ENCODE data around the gene DNAI7. TPM values are rescaled to one million over a fixed set of nuclear protein-coding genes. Genes with fewer than 3 reads are reported as not detected.

DNAI7 gene
- total and polyA plus RNA-seq, 4 donors: 0.07 to 0.17 (median 0.14) TPM; not detected in 1

GRCh38 chr12:25213338-25213737, 18.4 kb upstream of the DNAI7 start:
- no peaks in the 10 kb centered on the region for H3K27me3 ChIP-seq (ENCODE audit: control insufficient read depth in 4 of 4, insufficient read depth in 4 of 4, low read length in 3 of 4)
- no peak for DNase-seq (ENCODE audit: low spot score)
- peaks cover 0 to 16% (median 4%) of the 10 kb centered on the region in 4 donors for H3K4me1 ChIP-seq (ENCODE audit: control insufficient read depth in 4 of 4, insufficient read depth in 4 of 4, low read length in 3 of 4)
- H3K9me3 ChIP-seq (ENCODE audit: control insufficient read depth in 4 of 4, low read length in 3 of 4): no peaks in the 10 kb centered on the region
- no peak overlapping the region for H3K27ac ChIP-seq (ENCODE audit: low read depth in 1 of 2, low read length in 2 of 2)
- 97% methylated on average over 1 of the region's 1 CpG for WGBS
- H3K36me3 ChIP-seq (ENCODE audit: control insufficient read depth in 4 of 4, insufficient read depth in 3 of 4, low read depth in 1 of 4, low read length in 3 of 4): peaks cover 0 to 5% (median 1%) of the 10 kb centered on the region in 4 donors
- H3K4me3 ChIP-seq (ENCODE audit: low read depth in 1 of 3, low read length in 3 of 3): no peak overlapping the region
- no peak for TF ChIP-seq GABPA (IDR thresholded peaks at IDR 0.05 in 1 of 2, conservative IDR thresholded peaks at IDR 0.05 in 1 of 2)
- no peak for TF ChIP-seq YY1 (IDR thresholded peaks at IDR 0.05)
- TF ChIP-seq RAD21 (IDR thresholded peaks at IDR 0.05): no peak
- no peak for TF ChIP-seq TAF1 (conservative IDR thresholded peaks at IDR 0.05)
- no peak for TF ChIP-seq EGR1 (IDR thresholded peaks at IDR 0.05; ENCODE audit: low read depth in 2 of 2)
- no peak overlapping the region for H3K9ac ChIP-seq (ENCODE audit: low read depth in 1 of 2, low read length in 2 of 2)

- WGBS: 43% methylated on average over 1 of the region's 1 CpG
- Histone ChIP-seq H3K9me3 (ENCODE audit: control insufficient read depth in 4 of 4, low read length in 3 of 4) (no peaks in the 10 kb centered on the region), H3K9ac (ENCODE audit: low read depth in 1 of 2, low read length in 2 of 2) (no peak overlapping the region), H3K27ac (ENCODE audit: low read depth in 1 of 2, low read length in 2 of 2) (peak overlapping the region in 1 of 2 donors; percentile 29), H3K36me3 (ENCODE audit: control insufficient read depth in 4 of 4, insufficient read depth in 3 of 4, low read depth in 1 of 4, low read length in 3 of 4) (peaks cover 0 to 18% (median 2%) of the 10 kb centered on the region in 4 donors), H3K4me3 (ENCODE audit: low read depth in 1 of 3, low read length in 3 of 3) (no peak overlapping the region), H3K27me3 (ENCODE audit: control insufficient read depth in 4 of 4, insufficient read depth in 4 of 4, low read length in 3 of 4) (no peaks in the 10 kb centered on the region), H3K4me1 (ENCODE audit: control insufficient read depth in 4 of 4, insufficient read depth in 4 of 4, low read length in 3 of 4) (peaks cover 1 to 18% (median 9%) of the 10 kb centered on the region in 4 donors)
- TF ChIP-seq REST (IDR thresholded peaks at IDR 0.05) (peak; percentile 67), HNF4A (conservative IDR thresholded peaks at IDR 0.05) (peak; percentile 99), FOXA2 (IDR thresholded peaks at IDR 0.05) (no peak), JUND (IDR thresholded peaks at IDR 0.05) (peak; percentile 61 to 73), RXRA (IDR thresholded peaks at IDR 0.05) (peak; percentile 77 to 78), NR2F2 (IDR thresholded peaks at IDR 0.05) (peak; percentile 69), YY1 (IDR thresholded peaks at IDR 0.05) (peak; percentile 82), FOXA1 (IDR thresholded peaks at IDR 0.05) (no peak), GABPA (IDR thresholded peaks at IDR 0.05 in 1 of 2, conservative IDR thresholded peaks at IDR 0.05 in 1 of 2) (no peak), EGR1 (IDR thresholded peaks at IDR 0.05; ENCODE audit: low read depth in 2 of 2) (peak in 1 of 2 donors; percentile 15), TAF1 (conservative IDR thresholded peaks at IDR 0.05) (no peak), SP1 (IDR thresholded peaks at IDR 0.05) (peak; percentile 90), RAD21 (IDR thresholded peaks at IDR 0.05) (peak in 1 of 2 donors; percentile 44), HNF4G (IDR thresholded peaks at IDR 0.05) (peak; percentile 94), ATF3 (IDR thresholded peaks at IDR 0.05) (peak; percentile 79), CTCF (IDR thresholded peaks at IDR 0.05; ENCODE audit: low read depth, low read length, missing input control) (no peak)
- TF ChIP-seq, protein P1, sequence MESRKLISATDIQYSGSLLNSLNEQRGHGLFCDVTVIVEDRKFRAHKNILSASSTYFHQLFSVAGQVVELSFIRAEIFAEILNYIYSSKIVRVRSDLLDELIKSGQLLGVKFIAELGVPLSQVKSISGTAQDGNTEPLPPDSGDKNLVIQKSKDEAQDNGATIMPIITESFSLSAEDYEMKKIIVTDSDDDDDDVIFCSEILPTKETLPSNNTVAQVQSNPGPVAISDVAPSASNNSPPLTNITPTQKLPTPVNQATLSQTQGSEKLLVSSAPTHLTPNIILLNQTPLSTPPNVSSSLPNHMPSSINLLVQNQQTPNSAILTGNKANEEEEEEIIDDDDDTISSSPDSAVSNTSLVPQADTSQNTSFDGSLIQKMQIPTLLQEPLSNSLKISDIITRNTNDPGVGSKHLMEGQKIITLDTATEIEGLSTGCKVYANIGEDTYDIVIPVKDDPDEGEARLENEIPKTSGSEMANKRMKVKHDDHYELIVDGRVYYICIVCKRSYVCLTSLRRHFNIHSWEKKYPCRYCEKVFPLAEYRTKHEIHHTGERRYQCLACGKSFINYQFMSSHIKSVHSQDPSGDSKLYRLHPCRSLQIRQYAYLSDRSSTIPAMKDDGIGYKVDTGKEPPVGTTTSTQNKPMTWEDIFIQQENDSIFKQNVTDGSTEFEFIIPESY (IDR thresholded peaks at IDR 0.05): peak; percentile 32
- TF ChIP-seq, protein P2, sequence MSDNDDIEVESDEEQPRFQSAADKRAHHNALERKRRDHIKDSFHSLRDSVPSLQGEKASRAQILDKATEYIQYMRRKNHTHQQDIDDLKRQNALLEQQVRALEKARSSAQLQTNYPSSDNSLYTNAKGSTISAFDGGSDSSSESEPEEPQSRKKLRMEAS (IDR thresholded peaks at IDR 0.05): peak; percentile 17
- DNase-seq (ENCODE audit: low spot score): no peak
These were observed 13.6 kb upstream of the DNAI7 start for GRCh38 chr12:25208554-25208953.

All from liver (tissue), 9 donors.